SK-N-SH (cell line): ENCODE data around the gene C1GALT1. TPM values are rescaled to one million over a fixed set of nuclear protein-coding genes. Genes with fewer than 3 reads are reported as not detected.

Experiments used
- CTCF ChIA-PET: fragments of 300-600, 350-600 bp; formaldehyde crosslinking; extraction: SDS; loops from one replicate; lab custom pipeline; 2021; lab: Yijun Ruan, JAX
- POLR2A ChIA-PET: fragments of 350-600 bp; sonication (Branson Sonifier 250); formaldehyde crosslinking; extraction: SDS; loops from one replicate; lab custom pipeline; 2020; ENCODE audit warnings: antibody characterized with exemption, inconsistent platforms; lab: Yijun Ruan, JAX
- DNase-seq: peaks from one replicate; pipeline ENCODE4 v3.0.0; 2012
- H2AFZ ChIP-seq: fragments of 200-600 bp; sonication (generic); 2 replicates; pipeline ENCODE4 v1.8.1; 2016; ENCODE audit warnings: antibody characterized with exemption, mild to moderate bottlenecking, low read depth
- H3F3A ChIP-seq: fragments of 200-600 bp; sonication (generic); replicated peaks from 2 replicates; pipeline ENCODE3; 2016; ENCODE audit warnings: antibody characterized with exemption, mild to moderate bottlenecking; ENCODE audit not compliant: insufficient read depth
- H3K27ac ChIP-seq, 2 experiments: fragments of 200-500 bp in 1 of 2; fragments of 200-600 bp in 1 of 2; sonication (Bioruptor generic) in 1 of 2; sonication (generic), shearing (Covaris generic) in 1 of 2; 2 replicates each; pipeline versions ENCODE4 v1.5.1 to v1.6.1; 2014 to 2016; ENCODE audit warnings: low read depth in 2 of 2, inconsistent platforms in 1 of 2, low read length in 1 of 2, mild to moderate bottlenecking in 1 of 2, mixed read lengths in 1 of 2
- H3K27me3 ChIP-seq: fragments of 200-600 bp; sonication (generic), shearing (Covaris generic); 2 replicates; pipeline ENCODE4 v1.6.1; 2016; ENCODE audit warnings: mixed run types; ENCODE audit not compliant: insufficient read depth
- H3K36me3 ChIP-seq, 2 experiments: fragments of 200-500 bp in 1 of 2; fragments of 200-600 bp in 1 of 2; sonication (Bioruptor generic) in 1 of 2; sonication (generic) in 1 of 2; replicated peaks in 1 of 2; 2 replicates each; pipeline versions ENCODE3 to v1.5.1; 2014 to 2016; ENCODE audit warnings: low read length in 1 of 2, mild to moderate bottlenecking in 1 of 2; ENCODE audit not compliant: insufficient read depth in 2 of 2, control insufficient read depth in 1 of 2
- H3K4me1 ChIP-seq, 2 experiments: fragments of 200-500 bp in 1 of 2; fragments of 200-600 bp in 1 of 2; sonication (Bioruptor generic) in 1 of 2; sonication (generic), shearing (Covaris generic) in 1 of 2; 2 replicates each; pipeline versions ENCODE4 v1.5.1 to v1.6.1; 2014 to 2016; ENCODE audit warnings: low read depth in 1 of 2, low read length in 1 of 2, mixed run types in 1 of 2; ENCODE audit not compliant: insufficient read depth in 2 of 2, control insufficient read depth in 1 of 2
- H3K4me2 ChIP-seq: fragments of 200-600 bp; sonication (generic), shearing (Covaris generic); 2 replicates; pipeline ENCODE4 v1.6.1; 2017; ENCODE audit warnings: mixed run types
- H3K4me3 ChIP-seq, 2 experiments: fragments of 200-500 bp in 1 of 2; fragments of 200-600 bp in 1 of 2; sonication (Bioruptor generic) in 1 of 2; sonication (generic), shearing (Covaris generic) in 1 of 2; 2 replicates each; pipeline versions ENCODE4 v1.5.1 to v1.8.1; 2014 to 2016; ENCODE audit warnings: low read depth in 2 of 2, inconsistent platforms in 1 of 2, low read length in 1 of 2, mild to moderate bottlenecking in 1 of 2, mixed read lengths in 1 of 2, moderate library complexity in 1 of 2
- H3K79me2 ChIP-seq: fragments of 200-600 bp; sonication (generic); 2 replicates; pipeline ENCODE4 v1.8.1; 2017; ENCODE audit warnings: mild to moderate bottlenecking; ENCODE audit not compliant: insufficient read depth
- H3K9ac ChIP-seq: fragments of 200-600 bp; sonication (generic); 2 replicates; pipeline ENCODE4 v1.6.1; 2017; ENCODE audit warnings: mixed run types
- H3K9me2 ChIP-seq: fragments of 200-600 bp; sonication (generic); 2 replicates; pipeline ENCODE4 v1.6.1; 2017; ENCODE audit warnings: mixed run types
- H3K9me3 ChIP-seq: fragments of 200-600 bp; sonication (generic); 2 replicates; pipeline ENCODE4 v1.6.1; 2017; ENCODE audit warnings: mixed run types, mild to moderate bottlenecking, moderate library complexity
- H4K20me1 ChIP-seq: fragments of 200-600 bp; sonication (generic); 2 replicates; pipeline ENCODE4 v1.6.1; 2017; ENCODE audit warnings: mild to moderate bottlenecking, mixed run types; ENCODE audit not compliant: insufficient read depth
- EZH2phosphoT487 ChIP-seq: fragments of 200-600 bp; sonication (generic); IDR thresholded peaks from 2 replicates; pipeline ENCODE4 v1.6.1; 2017; ENCODE audit warnings: low read depth, mixed run types, mild to moderate bottlenecking, antibody characterized with exemption, moderate library complexity, borderline replicate concordance
- FOXJ3 ChIP-seq: sonication (generic); formaldehyde crosslinking; IDR thresholded peaks from 2 replicates; pipeline ENCODE4 v1.5.1; 2020; ENCODE audit warnings: mild to moderate bottlenecking, missing genetic modification reagents
- FOXM1 ChIP-seq: IDR thresholded peaks from 2 replicates; pipeline ENCODE4 v1.4.0; 2012; ENCODE audit warnings: low read depth, mild to moderate bottlenecking
- JUND ChIP-seq: IDR thresholded peaks from 2 replicates; pipeline ENCODE4 v1.4.0; 2012
- MXI1 ChIP-seq: IDR thresholded peaks from 2 replicates; pipeline ENCODE4 v1.6.1; 2012; ENCODE audit warnings: mild to moderate bottlenecking, low read depth, low read length, improper control_type of control experiment
- RCOR1 ChIP-seq: fragments of 150-350 bp; IDR thresholded peaks from 2 replicates; pipeline ENCODE4 v1.6.1; 2017; ENCODE audit warnings: antibody characterized with exemption, low read length
- RFX5 ChIP-seq: IDR thresholded peaks from 2 replicates; pipeline ENCODE4 v1.6.1; 2012; ENCODE audit warnings: mild to moderate bottlenecking, improper control_type of control experiment, low read length
- RXRA ChIP-seq: IDR thresholded peaks from 2 replicates; pipeline ENCODE4 v1.4.0; 2012; ENCODE audit warnings: low read depth, mild to moderate bottlenecking, borderline replicate concordance
- SIN3A ChIP-seq: IDR thresholded peaks from 2 replicates; pipeline ENCODE4 v1.6.1; 2012; ENCODE audit warnings: low read depth, mild to moderate bottlenecking, low read length, moderate library complexity, borderline replicate concordance
- TAF1 ChIP-seq: IDR thresholded peaks from 2 replicates; pipeline ENCODE4 v1.6.1; 2012; ENCODE audit warnings: low read depth, mild to moderate bottlenecking, low read length, moderate library complexity, borderline replicate concordance
- YY1 ChIP-seq: IDR thresholded peaks from 2 replicates; pipeline ENCODE4 v1.4.0; 2012; ENCODE audit warnings: low read depth, mild to moderate bottlenecking
- WGBS: methylation state at CpG from one replicate; pipeline ENCODE4 v1.1.6; 2017; ENCODE audit warnings: low lambda C conversion rate; 5-methylcytosine and 5-hydroxymethylcytosine counted together
- polyA plus RNA-seq, 3 experiments: library from polyadenylated mRNA; depleted of rRNA; stranded (reverse); fragments of >200 nt; gene quantifications; 2 replicates each; pipeline ENCODE4 v1.2.3, GENCODE V29; 2012
- TF ChIP-seq, protein P1 (sequence below): IDR thresholded peaks from 2 replicates; pipeline ENCODE4; 2012
- TF ChIP-seq, protein P2 (sequence below): IDR thresholded peaks from 2 replicates; pipeline ENCODE4 v1.6.1; 2012; ENCODE audit warnings: mild to moderate bottlenecking, low read depth, low read length, moderate library complexity
- TF ChIP-seq, protein P3 (sequence below): IDR thresholded peaks from 2 replicates; pipeline ENCODE4 v1.4.0; 2012; ENCODE audit warnings: low read depth, borderline replicate concordance

The C1GALT1 gene
- polyA plus RNA-seq, 1 of the 3 experiments (the other 2 are of a cell fraction) = 15.2 TPM

GRCh38 chr7:7236041-7236440 is 53.7 kb downstream of the C1GALT1 start:
- H3K9ac ChIP-seq = no peak overlapping the region
- peaks cover 7% of the 10 kb centered on the region; the same call in 1 of the 2 replicates for H3K79me2 ChIP-seq
- no peaks in the 10 kb centered on the region for H4K20me1 ChIP-seq
- ChIA-PET POLR2A (no interaction called here), CTCF (no interaction called here)
- H3K4me1 ChIP-seq = no peaks in the 10 kb centered on the region
- TF ChIP-seq FOXJ3 (CRISPR knock-in tag) = no peak
- TF ChIP-seq, protein P1, sequence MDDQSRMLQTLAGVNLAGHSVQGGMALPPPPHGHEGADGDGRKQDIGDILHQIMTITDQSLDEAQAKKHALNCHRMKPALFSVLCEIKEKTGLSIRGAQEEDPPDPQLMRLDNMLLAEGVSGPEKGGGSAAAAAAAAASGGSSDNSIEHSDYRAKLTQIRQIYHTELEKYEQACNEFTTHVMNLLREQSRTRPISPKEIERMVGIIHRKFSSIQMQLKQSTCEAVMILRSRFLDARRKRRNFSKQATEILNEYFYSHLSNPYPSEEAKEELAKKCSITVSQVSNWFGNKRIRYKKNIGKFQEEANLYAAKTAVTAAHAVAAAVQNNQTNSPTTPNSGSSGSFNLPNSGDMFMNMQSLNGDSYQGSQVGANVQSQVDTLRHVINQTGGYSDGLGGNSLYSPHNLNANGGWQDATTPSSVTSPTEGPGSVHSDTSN = no peak
- TF ChIP-seq SIN3A = no peak
- TF ChIP-seq TAF1 = no peak
- TF ChIP-seq, protein P2, sequence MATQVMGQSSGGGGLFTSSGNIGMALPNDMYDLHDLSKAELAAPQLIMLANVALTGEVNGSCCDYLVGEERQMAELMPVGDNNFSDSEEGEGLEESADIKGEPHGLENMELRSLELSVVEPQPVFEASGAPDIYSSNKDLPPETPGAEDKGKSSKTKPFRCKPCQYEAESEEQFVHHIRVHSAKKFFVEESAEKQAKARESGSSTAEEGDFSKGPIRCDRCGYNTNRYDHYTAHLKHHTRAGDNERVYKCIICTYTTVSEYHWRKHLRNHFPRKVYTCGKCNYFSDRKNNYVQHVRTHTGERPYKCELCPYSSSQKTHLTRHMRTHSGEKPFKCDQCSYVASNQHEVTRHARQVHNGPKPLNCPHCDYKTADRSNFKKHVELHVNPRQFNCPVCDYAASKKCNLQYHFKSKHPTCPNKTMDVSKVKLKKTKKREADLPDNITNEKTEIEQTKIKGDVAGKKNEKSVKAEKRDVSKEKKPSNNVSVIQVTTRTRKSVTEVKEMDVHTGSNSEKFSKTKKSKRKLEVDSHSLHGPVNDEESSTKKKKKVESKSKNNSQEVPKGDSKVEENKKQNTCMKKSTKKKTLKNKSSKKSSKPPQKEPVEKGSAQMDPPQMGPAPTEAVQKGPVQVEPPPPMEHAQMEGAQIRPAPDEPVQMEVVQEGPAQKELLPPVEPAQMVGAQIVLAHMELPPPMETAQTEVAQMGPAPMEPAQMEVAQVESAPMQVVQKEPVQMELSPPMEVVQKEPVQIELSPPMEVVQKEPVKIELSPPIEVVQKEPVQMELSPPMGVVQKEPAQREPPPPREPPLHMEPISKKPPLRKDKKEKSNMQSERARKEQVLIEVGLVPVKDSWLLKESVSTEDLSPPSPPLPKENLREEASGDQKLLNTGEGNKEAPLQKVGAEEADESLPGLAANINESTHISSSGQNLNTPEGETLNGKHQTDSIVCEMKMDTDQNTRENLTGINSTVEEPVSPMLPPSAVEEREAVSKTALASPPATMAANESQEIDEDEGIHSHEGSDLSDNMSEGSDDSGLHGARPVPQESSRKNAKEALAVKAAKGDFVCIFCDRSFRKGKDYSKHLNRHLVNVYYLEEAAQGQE = no peak
- TF ChIP-seq YY1 = no peak
- no peak for TF ChIP-seq RXRA
- TF ChIP-seq MXI1 = no peak
- no peak for TF ChIP-seq EZH2phosphoT487
- no peak for TF ChIP-seq JUND
- no peak for TF ChIP-seq RCOR1
- no peak for TF ChIP-seq RFX5
- TF ChIP-seq, protein P3, sequence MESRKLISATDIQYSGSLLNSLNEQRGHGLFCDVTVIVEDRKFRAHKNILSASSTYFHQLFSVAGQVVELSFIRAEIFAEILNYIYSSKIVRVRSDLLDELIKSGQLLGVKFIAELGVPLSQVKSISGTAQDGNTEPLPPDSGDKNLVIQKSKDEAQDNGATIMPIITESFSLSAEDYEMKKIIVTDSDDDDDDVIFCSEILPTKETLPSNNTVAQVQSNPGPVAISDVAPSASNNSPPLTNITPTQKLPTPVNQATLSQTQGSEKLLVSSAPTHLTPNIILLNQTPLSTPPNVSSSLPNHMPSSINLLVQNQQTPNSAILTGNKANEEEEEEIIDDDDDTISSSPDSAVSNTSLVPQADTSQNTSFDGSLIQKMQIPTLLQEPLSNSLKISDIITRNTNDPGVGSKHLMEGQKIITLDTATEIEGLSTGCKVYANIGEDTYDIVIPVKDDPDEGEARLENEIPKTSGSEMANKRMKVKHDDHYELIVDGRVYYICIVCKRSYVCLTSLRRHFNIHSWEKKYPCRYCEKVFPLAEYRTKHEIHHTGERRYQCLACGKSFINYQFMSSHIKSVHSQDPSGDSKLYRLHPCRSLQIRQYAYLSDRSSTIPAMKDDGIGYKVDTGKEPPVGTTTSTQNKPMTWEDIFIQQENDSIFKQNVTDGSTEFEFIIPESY = no peak
- no peak for TF ChIP-seq FOXM1
- peaks cover 28 to 44% of the 10 kb centered on the region in 2 experiments for H3K36me3 ChIP-seq
- no peak overlapping the region for H3K4me3 ChIP-seq
- H3F3A ChIP-seq = no peaks in the 10 kb centered on the region
- H3K4me2 ChIP-seq = no peak overlapping the region
- H3K9me2 ChIP-seq = no peaks in the 10 kb centered on the region
- H3K27ac ChIP-seq = no peak overlapping the region
- H3K27me3 ChIP-seq = no peaks in the 10 kb centered on the region
- H3K9me3 ChIP-seq = 0 out of 2 replicates have a peak, but pooled peaks cover 1% of the 10 kb centered on the region
- H2AFZ ChIP-seq = no peak overlapping the region
- 94% methylated on average over 1 of the region's 1 CpG for WGBS
- no peak for DNase-seq
